HepG2 (cell line): Measurements from ENCODE around the gene ZNF511. TPM values are rescaled to one million over a fixed set of nuclear protein-coding genes. Genes with fewer than 3 reads are reported as not detected.

Source experiments
- ATF3 ChIP-seq: sonication (generic); formaldehyde crosslinking; IDR thresholded peaks from 2 replicates; pipeline ENCODE4 v1.4.0; 2020; ENCODE audit warnings: missing genetic modification reagents
- FOXC1 ChIP-seq: sonication (generic); formaldehyde crosslinking; IDR thresholded peaks from 2 replicates; pipeline ENCODE4 v1.8.0; 2022; ENCODE audit warnings: mild to moderate bottlenecking, missing genetic modification reagents, borderline replicate concordance
- GATAD2A ChIP-seq: IDR thresholded peaks from 2 replicates; pipeline ENCODE4 v1.6.1; 2016
- HNF4A ChIP-seq: sonication (generic); formaldehyde crosslinking; IDR thresholded peaks from 2 replicates; pipeline ENCODE4 v1.4.0; 2020; ENCODE audit warnings: missing genetic modification reagents
- HOXA5 ChIP-seq: sonication (generic); formaldehyde crosslinking; IDR thresholded peaks from 2 replicates; pipeline ENCODE4 v1.4.0; 2020; ENCODE audit warnings: missing genetic modification reagents
- HOXA9 ChIP-seq: sonication (generic); formaldehyde crosslinking; IDR thresholded peaks from 2 replicates; pipeline ENCODE4 v1.8.1; 2022; ENCODE audit warnings: missing genetic modification reagents, mild to moderate bottlenecking, moderate library complexity, borderline replicate concordance
- ISL2 ChIP-seq: sonication (generic); formaldehyde crosslinking; IDR thresholded peaks from 2 replicates; pipeline ENCODE4 v1.5.0; 2020; ENCODE audit warnings: missing genetic modification reagents
- MYNN ChIP-seq: sonication (generic); formaldehyde crosslinking; IDR thresholded peaks from 2 replicates; pipeline ENCODE4 v1.4.0; 2020; ENCODE audit warnings: mild to moderate bottlenecking, low read depth, missing genetic modification reagents
- NR2C2 ChIP-seq: sonication (generic); formaldehyde crosslinking; IDR thresholded peaks from 2 replicates; pipeline ENCODE4 v1.4.0; 2020; ENCODE audit warnings: missing genetic modification reagents, mild to moderate bottlenecking, moderate library complexity, borderline replicate concordance
- NRL ChIP-seq: sonication (generic); formaldehyde crosslinking; IDR thresholded peaks from 2 replicates; pipeline ENCODE4 v1.5.0; 2020; ENCODE audit warnings: missing genetic modification reagents, mild to moderate bottlenecking, moderate library complexity, borderline replicate concordance
- POLR2AphosphoS2 ChIP-seq: IDR thresholded peaks from 2 replicates; pipeline ENCODE4 v1.6.1; 2011; ENCODE audit warnings: low read depth, low read length, improper control_type of control experiment
- RARA ChIP-seq: IDR thresholded peaks from 2 replicates; pipeline ENCODE4 v1.6.1; 2016; ENCODE audit warnings: missing genetic modification reagents, missing compliant biosample characterization
- RFX3 ChIP-seq: IDR thresholded peaks from 2 replicates; pipeline ENCODE4 v1.6.1; 2016; ENCODE audit warnings: missing biosample characterization, missing genetic modification reagents
- SALL1 ChIP-seq: sonication (generic); formaldehyde crosslinking; IDR thresholded peaks from 2 replicates; pipeline ENCODE4 v1.8.0; 2022; ENCODE audit warnings: mild to moderate bottlenecking, missing genetic modification reagents
- SALL2 ChIP-seq: sonication (generic); formaldehyde crosslinking; IDR thresholded peaks from 2 replicates; pipeline ENCODE4 v1.8.1; 2023; ENCODE audit warnings: mild to moderate bottlenecking, missing genetic modification reagents, inconsistent platforms
- SMC3 ChIP-seq: IDR thresholded peaks from 2 replicates; pipeline ENCODE4 v1.6.1; 2011; ENCODE audit warnings: low read length, improper control_type of control experiment
- SOX5 ChIP-seq: IDR thresholded peaks from 2 replicates; pipeline ENCODE4 v1.6.1; 2016; ENCODE audit warnings: borderline replicate concordance
- TFDP1 ChIP-seq: IDR thresholded peaks from 2 replicates; pipeline ENCODE4 v1.6.1; 2016; ENCODE audit warnings: missing compliant biosample characterization, missing genetic modification reagents, borderline replicate concordance
- THRA ChIP-seq: sonication (generic); formaldehyde crosslinking; IDR thresholded peaks from 2 replicates; pipeline ENCODE4 v1.4.0; 2020; ENCODE audit warnings: missing genetic modification reagents, borderline replicate concordance
- UBTF ChIP-seq: sonication (generic); formaldehyde crosslinking; IDR thresholded peaks from 2 replicates; pipeline ENCODE4 v1.4.0; 2020; ENCODE audit warnings: mild to moderate bottlenecking, missing genetic modification reagents
- XBP1 ChIP-seq: sonication (generic); formaldehyde crosslinking; IDR thresholded peaks from 2 replicates; pipeline ENCODE4 v1.5.0; 2020; ENCODE audit warnings: missing genetic modification reagents
- ZFY ChIP-seq: sonication (generic); formaldehyde crosslinking; IDR thresholded peaks from 2 replicates; pipeline ENCODE4 v1.4.0; 2020; ENCODE audit warnings: missing genetic modification reagents
- ZNF205 ChIP-seq: IDR thresholded peaks from 2 replicates; pipeline ENCODE4 v1.6.1; 2018; ENCODE audit warnings: missing biosample characterization, missing genetic modification reagents
- ZNF414 ChIP-seq: sonication (generic); formaldehyde crosslinking; IDR thresholded peaks from 2 replicates; pipeline ENCODE4 v1.5.0; 2020; ENCODE audit warnings: missing genetic modification reagents
- ZNF629 ChIP-seq: sonication (generic); formaldehyde crosslinking; conservative IDR thresholded peaks from 2 replicates; pipeline ENCODE4 v1.5.0; 2020; ENCODE audit warnings: missing genetic modification reagents
- ZNF746 ChIP-seq: sonication (generic); formaldehyde crosslinking; IDR thresholded peaks from 2 replicates; pipeline ENCODE4 v1.8.0; 2022; ENCODE audit warnings: mild to moderate bottlenecking, missing genetic modification reagents
- polyA plus RNA-seq, 8 experiments: library from polyadenylated mRNA; depleted of rRNA in 3 of 8; stranded (reverse) in 7 of 8; unstranded in 1 of 8; fragments of >200 nt; fragmentation: Illumina TruSeq in 4 of 8; extraction: Trizol in 4 of 8; gene quantifications; 2 replicates each; pipeline versions ENCODE4 v1.2.1 to v1.2.3, GENCODE V29; 2011 to 2016; ENCODE audit warnings: low read depth in 4 of 8, missing spikeins in 1 of 8, mixed read lengths in 1 of 8; ENCODE audit not compliant: insufficient read depth in 1 of 8
- total RNA-seq, 5 experiments: library from RNA; depleted of rRNA; stranded (reverse); fragments of >200 nt; fragmentation: Illumina TruSeq; extraction: Trizol; gene quantifications; 2 replicates each; pipeline ENCODE4 v1.2.3, GENCODE V29; 2016; ENCODE audit warnings: low read depth in 1 of 5

The ZNF511 gene
- total and polyA plus RNA-seq, 2 of the 13 experiments (the other 11 are each of a cell fraction or from before 2014, with no cell fraction given), result 35.6 to 66.4 TPM

GRCh38 chr10:133359554-133359971, 50.8 kb downstream of the ZNF511 start (continued):
- TF ChIP-seq THRA (CRISPR knock-in tag) (peak; percentile 47; the same call in 1 of the 2 replicates), POLR2AphosphoS2 (no peak), ZNF629 (CRISPR knock-in tag) (no peak), SALL2 (CRISPR knock-in tag) (no peak), NR2C2 (CRISPR knock-in tag) (0 out of 2 replicates have a peak, but pooled peaks have one; percentile 15), NRL (CRISPR knock-in tag) (peak; percentile 43; the same call in 1 of the 2 replicates), RFX3 (CRISPR knock-in tag) (no peak), RARA (CRISPR knock-in tag) (no peak), FOXC1 (CRISPR knock-in tag) (peak; percentile 66; the same call in 1 of the 2 replicates), SMC3 (no peak), ZFY (peak; percentile 34; the same call in 1 of the 2 replicates), ZNF746 (CRISPR knock-in tag) (peak; percentile 38; the same call in 1 of the 2 replicates), SALL1 (CRISPR knock-in tag) (0 out of 2 replicates have a peak, but pooled peaks have one; percentile 42), SOX5 (peak; percentile 64), MYNN (CRISPR knock-in tag) (0 out of 2 replicates have a peak, but pooled peaks have one; percentile 58), GATAD2A (CRISPR knock-in tag) (peak; percentile 31; the same call in 1 of the 2 replicates), XBP1 (no peak), ISL2 (no peak), ZNF414 (CRISPR knock-in tag) (peak; percentile 65; the same call in 1 of the 2 replicates), UBTF (peak; percentile 57), HOXA5 (CRISPR knock-in tag) (no peak), ZNF205 (CRISPR knock-in tag) (peak; percentile 12; the same call in 1 of the 2 replicates), HNF4A (peak; percentile 86), HOXA9 (no peak), ATF3 (CRISPR knock-in tag) (no peak), TFDP1 (no peak)
